Cardiac muscle cell (in vitro differentiated cells and primary cell): Measurements from ENCODE around the gene OPRM1. TPM values are rescaled to one million over a fixed set of nuclear protein-coding genes. Genes with fewer than 3 reads are reported as not detected.
A peak's percentile ranks its signal among the peaks of the same experiment; 100 is the strongest.

Source experiments
- DNase-seq, 2 donors: peaks; one replicate each; pipeline versions ENCODE4 v3.0.0 to v3.0.0-alpha.2; 2010 to 2017; ENCODE audit warnings: low read depth in 1 of 2, low spot score in 1 of 2
- H3K27ac ChIP-seq: fragments of 200-600 bp; sonication (generic); 2 replicates; pipeline ENCODE4 v1.5.1; 2016
- H3K27me3 ChIP-seq: fragments of 200-600 bp; sonication (generic); 2 replicates; pipeline ENCODE4 v1.6.0; 2016; ENCODE audit warnings: control low read depth
- H3K36me3 ChIP-seq: fragments of 200-600 bp; sonication (generic); 2 replicates; pipeline ENCODE4 v1.5.1; 2016; ENCODE audit warnings: control low read depth
- H3K4me1 ChIP-seq: fragments of 200-600 bp; sonication (generic); 2 replicates; pipeline ENCODE4 v1.8.1; 2017; ENCODE audit warnings: low read depth, mild to moderate bottlenecking, mixed run types
- H3K4me3 ChIP-seq: fragments of 200-600 bp; sonication (generic); 2 replicates; pipeline ENCODE4 v1.5.1; 2016; ENCODE audit warnings: mild to moderate bottlenecking
- H3K9me3 ChIP-seq: fragments of 200-600 bp; sonication (generic); 2 replicates; pipeline ENCODE4 v1.5.1; 2017; ENCODE audit warnings: low read depth, mild to moderate bottlenecking, control low read depth
- polyA plus RNA-seq: library from polyadenylated mRNA; unstranded; fragments of >200 nt; fragmentation: Nextera tagmentation; extraction: Ambion mirVana; gene quantifications from 2 replicates; pipeline ENCODE4 v1.2.1, GENCODE V29; 2016
- total RNA-seq: library from RNA; depleted of rRNA; stranded (reverse); fragments of >200 nt; gene quantifications from 2 replicates; pipeline ENCODE4 v1.2.3, GENCODE V29; 2016
- TF ChIP-seq, protein P1 (sequence below): IDR thresholded peaks from 2 replicates; pipeline ENCODE4 v1.5.1; 2012; ENCODE audit warnings: low read depth, mild to moderate bottlenecking, low read length

The OPRM1 gene
- total and polyA plus RNA-seq, 2 experiments from 2014 or later, result not detected

- no peak overlapping the region for H3K4me3 ChIP-seq
- no peaks in the 10 kb centered on the region for H3K4me1 ChIP-seq
- TF ChIP-seq, protein P1, sequence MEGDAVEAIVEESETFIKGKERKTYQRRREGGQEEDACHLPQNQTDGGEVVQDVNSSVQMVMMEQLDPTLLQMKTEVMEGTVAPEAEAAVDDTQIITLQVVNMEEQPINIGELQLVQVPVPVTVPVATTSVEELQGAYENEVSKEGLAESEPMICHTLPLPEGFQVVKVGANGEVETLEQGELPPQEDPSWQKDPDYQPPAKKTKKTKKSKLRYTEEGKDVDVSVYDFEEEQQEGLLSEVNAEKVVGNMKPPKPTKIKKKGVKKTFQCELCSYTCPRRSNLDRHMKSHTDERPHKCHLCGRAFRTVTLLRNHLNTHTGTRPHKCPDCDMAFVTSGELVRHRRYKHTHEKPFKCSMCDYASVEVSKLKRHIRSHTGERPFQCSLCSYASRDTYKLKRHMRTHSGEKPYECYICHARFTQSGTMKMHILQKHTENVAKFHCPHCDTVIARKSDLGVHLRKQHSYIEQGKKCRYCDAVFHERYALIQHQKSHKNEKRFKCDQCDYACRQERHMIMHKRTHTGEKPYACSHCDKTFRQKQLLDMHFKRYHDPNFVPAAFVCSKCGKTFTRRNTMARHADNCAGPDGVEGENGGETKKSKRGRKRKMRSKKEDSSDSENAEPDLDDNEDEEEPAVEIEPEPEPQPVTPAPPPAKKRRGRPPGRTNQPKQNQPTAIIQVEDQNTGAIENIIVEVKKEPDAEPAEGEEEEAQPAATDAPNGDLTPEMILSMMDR, result peak; percentile 81
- H3K9me3 ChIP-seq, result no peaks in the 10 kb centered on the region
- DNase-seq, result peak; percentile 42 to 57
- H3K27me3 ChIP-seq, result no peaks in the 10 kb centered on the region
- no peak overlapping the region for H3K27ac ChIP-seq
- H3K36me3 ChIP-seq, result no peaks in the 10 kb centered on the region
Measured at GRCh38 chr6:154156135-154156896, 117.3 kb downstream of the OPRM1 start.

DNA sequence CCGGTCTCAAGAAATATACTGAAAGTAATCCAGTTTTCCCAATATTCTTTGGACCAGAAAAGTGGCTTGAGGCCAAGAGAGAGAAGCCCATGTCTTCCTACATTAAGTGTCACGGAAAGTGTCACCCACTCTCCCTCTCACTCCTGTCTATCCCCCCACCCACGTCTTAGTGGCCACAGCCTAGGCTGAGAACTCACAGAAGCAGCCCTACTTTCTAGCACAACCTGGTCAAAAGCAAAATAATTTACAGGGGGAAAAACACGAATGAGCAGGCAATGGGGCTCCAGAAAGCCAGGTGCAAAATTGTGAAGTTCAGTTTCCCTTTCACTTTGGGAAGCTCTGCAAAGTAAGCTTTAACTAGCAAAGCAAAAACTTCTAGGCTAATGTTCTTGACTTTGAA, 118.0 kb downstream of the OPRM1 start:
- H3K27ac ChIP-seq, result no peak overlapping the region
- no peaks in the 10 kb centered on the region for H3K4me1 ChIP-seq
- no peaks in the 10 kb centered on the region for H3K36me3 ChIP-seq
- no peaks in the 10 kb centered on the region for H3K27me3 ChIP-seq
- H3K9me3 ChIP-seq, result no peaks in the 10 kb centered on the region
- H3K4me3 ChIP-seq, result no peak overlapping the region
- TF ChIP-seq, protein P1, result no peak
- DNase-seq, result no peak

DNA sequence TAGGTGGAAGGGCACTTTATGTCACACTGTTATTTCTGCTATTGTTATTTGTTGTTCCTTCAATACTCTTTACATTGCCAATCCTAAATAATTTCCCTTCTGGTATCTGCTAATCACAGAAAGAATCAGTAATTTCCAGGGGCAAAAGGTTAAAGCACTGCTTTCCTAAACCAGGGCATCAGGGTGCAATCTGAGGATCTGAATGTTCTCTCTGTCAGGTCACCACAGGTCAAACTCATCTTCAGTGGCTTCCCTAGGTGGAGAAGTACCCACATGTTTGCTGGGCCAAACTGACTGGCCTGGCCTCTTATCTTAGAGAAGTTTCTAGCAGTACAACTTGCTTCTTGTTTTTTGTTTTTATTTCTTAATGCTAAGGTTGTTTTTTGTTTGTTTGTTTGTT, 118.7 kb downstream of the OPRM1 start:
- no peaks in the 10 kb centered on the region for H3K9me3 ChIP-seq
- no peak overlapping the region for H3K4me3 ChIP-seq
- DNase-seq, result no peak
- H3K36me3 ChIP-seq, result no peaks in the 10 kb centered on the region
- H3K4me1 ChIP-seq, result no peaks in the 10 kb centered on the region
- H3K27ac ChIP-seq, result no peak overlapping the region
- TF ChIP-seq, protein P1, result no peak
- no peaks in the 10 kb centered on the region for H3K27me3 ChIP-seq

GRCh38 chr6:154159126-154159525, 120.1 kb downstream of the OPRM1 start:
- H3K4me1 ChIP-seq, result no peaks in the 10 kb centered on the region
- no peak overlapping the region for H3K27ac ChIP-seq
- TF ChIP-seq, protein P1, result no peak
- H3K4me3 ChIP-seq, result no peak overlapping the region
- H3K9me3 ChIP-seq, result no peaks in the 10 kb centered on the region
- no peaks in the 10 kb centered on the region for H3K36me3 ChIP-seq
- no peaks in the 10 kb centered on the region for H3K27me3 ChIP-seq
- no peak for DNase-seq

GRCh38 chr6:154161689-154162088, 122.6 kb downstream of the OPRM1 start:
- TF ChIP-seq, protein P1, result no peak
- Histone ChIP-seq H3K4me1 (no peaks in the 10 kb centered on the region), H3K27ac (no peak overlapping the region), H3K27me3 (no peaks in the 10 kb centered on the region), H3K4me3 (no peak overlapping the region), H3K36me3 (no peaks in the 10 kb centered on the region), H3K9me3 (no peaks in the 10 kb centered on the region)
- DNase-seq, result peak in 1 of 2 donors; percentile 10
